Measurements from ENCODE around the gene CEACAM6.
"Not testable (repeated sequence)": the region's sequence is repeated elsewhere in the genome, so short reads cannot be mapped to it uniquely, and the experiment has no call there.

The CEACAM6 gene

GRCh38 chr19:41755328-41755913 is at the start of gene CEACAM6:
CEACAM6 (plus strand) TSS chr19:41755530; CDS start chr19:41755639, 109 bp downstream.
- DNase-seq: peak; percentile 17

GRCh38 chr19:41706741-41707501 is 48.4 kb upstream of the CEACAM6 start:
- peak; percentile 62 for DNase-seq

GRCh38 chr19:41707502-41707812 is 47.9 kb upstream of the CEACAM6 start:
- DNase-seq: peak; percentile 77

- no peak for DNase-seq
Observed at GRCh38 chr19:41707871-41708371, 47.4 kb upstream of the CEACAM6 start.

- peak; percentile 87 for DNase-seq
Observed at GRCh38 chr19:41708481-41708880, 46.8 kb upstream of the CEACAM6 start, which contains the start of gene CEACAM5. CEACAM5 (plus strand) TSS chr19:41708626; CDS start chr19:41708732, 106 bp downstream.

GRCh38 chr19:41709516-41709915 is 45.8 kb upstream of the CEACAM6 start:
- not testable (repeated sequence) for DNase-seq

- DNase-seq: no peak
Observed at GRCh38 chr19:41709951-41710645, 45.2 kb upstream of the CEACAM6 start.

- no peak for DNase-seq
Observed at GRCh38 chr19:41711376-41712261, 43.7 kb upstream of the CEACAM6 start.

GRCh38 chr19:41714598-41714997 is 40.7 kb upstream of the CEACAM6 start:
- DNase-seq: no peak

- no peak for DNase-seq
Observed at GRCh38 chr19:41718761-41719160, 36.6 kb upstream of the CEACAM6 start.

- no peak for DNase-seq
Observed at GRCh38 chr19:41720103-41720502, 35.2 kb upstream of the CEACAM6 start.

GRCh38 chr19:41726493-41726892 is 28.8 kb upstream of the CEACAM6 start:
- DNase-seq: no peak

- DNase-seq: no peak
Observed at GRCh38 chr19:41734156-41734555, 21.2 kb upstream of the CEACAM6 start.

GRCh38 chr19:41734585-41734984 is 20.7 kb upstream of the CEACAM6 start:
- peak; percentile 99 for DNase-seq

GRCh38 chr19:41735071-41735600 is 20.2 kb upstream of the CEACAM6 start:
- DNase-seq: no peak

- no peak for DNase-seq
Observed at GRCh38 chr19:41739361-41739760, 16.0 kb upstream of the CEACAM6 start.

GRCh38 chr19:41740415-41741243 is 14.7 kb upstream of the CEACAM6 start:
- peak; percentile 58 for DNase-seq

GRCh38 chr19:41741244-41741554 is 14.1 kb upstream of the CEACAM6 start:
- DNase-seq: no peak

- DNase-seq: peak; percentile 92
Observed at GRCh38 chr19:41744850-41745249, 10.5 kb upstream of the CEACAM6 start.

GRCh38 chr19:41745756-41746155 is 9.6 kb upstream of the CEACAM6 start:
- DNase-seq: no peak

GRCh38 chr19:41746593-41747227 is 8.6 kb upstream of the CEACAM6 start:
- peak; percentile 82 for DNase-seq

Data from DMS153 (cell line).